Gastroesophageal sphincter (tissue), 3 donors: Measurements from ENCODE around the gene NAGLU.

Source experiments
- POLR2A ChIP-seq, 2 donors: fragments of 450-650 bp; IDR thresholded peaks; one replicate each; pipeline ENCODE4 v1.6.1; 2017; ENCODE audit warnings: antibody characterized with exemption in 2 of 2, mild to moderate bottlenecking in 2 of 2, moderate library complexity in 1 of 2
- TF ChIP-seq, protein P1 (sequence below), 4 experiments: fragments of 200-600 bp in 2 of 4; fragments of 450-650 bp in 2 of 4; sonication (generic) in 1 of 4; IDR thresholded peaks; one replicate each; pipeline ENCODE4 v1.5.1; 2017 to 2019; ENCODE audit warnings: antibody characterized with exemption in 4 of 4, mild to moderate bottlenecking in 2 of 4, moderate library complexity in 2 of 4

DNA sequence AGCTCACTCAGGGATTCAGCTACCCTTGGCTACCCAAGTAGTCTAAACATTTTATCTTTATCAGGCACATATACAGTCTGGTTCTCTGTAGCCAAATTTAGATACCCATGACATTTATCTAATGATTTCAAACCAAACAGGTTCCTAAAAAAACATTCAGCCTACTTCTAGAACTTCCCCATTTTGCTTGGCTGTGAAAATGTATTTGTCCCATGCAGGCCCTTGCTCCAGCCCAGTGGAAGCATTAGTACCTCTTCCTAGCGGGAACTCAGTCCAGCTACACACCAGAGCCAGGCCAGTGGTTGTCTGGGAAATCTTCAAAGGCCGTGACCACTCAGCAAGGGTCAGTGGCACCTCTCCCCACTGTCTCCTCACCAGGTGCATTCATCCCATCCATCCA, 26.2 kb upstream of the NAGLU start:
- TF ChIP-seq, protein P1, sequence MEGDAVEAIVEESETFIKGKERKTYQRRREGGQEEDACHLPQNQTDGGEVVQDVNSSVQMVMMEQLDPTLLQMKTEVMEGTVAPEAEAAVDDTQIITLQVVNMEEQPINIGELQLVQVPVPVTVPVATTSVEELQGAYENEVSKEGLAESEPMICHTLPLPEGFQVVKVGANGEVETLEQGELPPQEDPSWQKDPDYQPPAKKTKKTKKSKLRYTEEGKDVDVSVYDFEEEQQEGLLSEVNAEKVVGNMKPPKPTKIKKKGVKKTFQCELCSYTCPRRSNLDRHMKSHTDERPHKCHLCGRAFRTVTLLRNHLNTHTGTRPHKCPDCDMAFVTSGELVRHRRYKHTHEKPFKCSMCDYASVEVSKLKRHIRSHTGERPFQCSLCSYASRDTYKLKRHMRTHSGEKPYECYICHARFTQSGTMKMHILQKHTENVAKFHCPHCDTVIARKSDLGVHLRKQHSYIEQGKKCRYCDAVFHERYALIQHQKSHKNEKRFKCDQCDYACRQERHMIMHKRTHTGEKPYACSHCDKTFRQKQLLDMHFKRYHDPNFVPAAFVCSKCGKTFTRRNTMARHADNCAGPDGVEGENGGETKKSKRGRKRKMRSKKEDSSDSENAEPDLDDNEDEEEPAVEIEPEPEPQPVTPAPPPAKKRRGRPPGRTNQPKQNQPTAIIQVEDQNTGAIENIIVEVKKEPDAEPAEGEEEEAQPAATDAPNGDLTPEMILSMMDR (IDR thresholded peaks at IDR 0.05): no peak
- no peak for TF ChIP-seq POLR2A (IDR thresholded peaks at IDR 0.05)
